GM18909 (cell line): ENCODE results near the gene BCAS3.
"Not testable (repeated sequence)": the region's sequence is repeated elsewhere in the genome, so short reads cannot be mapped to it uniquely, and the experiment has no call there.

Experiments
- ATAC-seq: cut with Tn5 transposase; IDR thresholded peaks from one replicate; pipeline ENCODE4 v1.9.1; 2021; ENCODE audit warnings: mild to moderate bottlenecking; ENCODE audit not compliant: unreplicated experiment, poor library complexity

Gene BCAS3

GRCh38 chr17:60671482-60671881 lies 6.2 kb upstream of the BCAS3 start:
- ATAC-seq, result no peak

- ATAC-seq, result not testable (repeated sequence)
Measured at GRCh38 chr17:60674637-60675036, 3.0 kb upstream of the BCAS3 start.

GRCh38 chr17:60675997-60676396 lies 1.7 kb upstream of the BCAS3 start:
- ATAC-seq, result no peak

GRCh38 chr17:60676758-60677307 lies 818 bp upstream of the BCAS3 start:
- ATAC-seq, result no peak

- ATAC-seq, result no peak
Measured at GRCh38 chr17:60678118-60678444, 430 bp downstream of the BCAS3 start.

GRCh38 chr17:60679287-60679686 lies 1.6 kb downstream of the BCAS3 start:
- ATAC-seq, result no peak

- ATAC-seq, result no peak
Measured at GRCh38 chr17:60680754-60681153, 3.1 kb downstream of the BCAS3 start.

- ATAC-seq, result no peak
Measured at GRCh38 chr17:60685437-60685836, 7.8 kb downstream of the BCAS3 start.

- no peak for ATAC-seq
Measured at GRCh38 chr17:60695960-60696359, 18.3 kb downstream of the BCAS3 start.

- ATAC-seq, result no peak
Measured at GRCh38 chr17:60699090-60699489, 21.4 kb downstream of the BCAS3 start.

GRCh38 chr17:60704170-60704569 lies 26.5 kb downstream of the BCAS3 start:
- no peak for ATAC-seq

- no peak for ATAC-seq
Measured at GRCh38 chr17:60712675-60713074, 35.0 kb downstream of the BCAS3 start.

GRCh38 chr17:60713608-60714007 lies 36.0 kb downstream of the BCAS3 start:
- no peak for ATAC-seq

- no peak for ATAC-seq
Measured at GRCh38 chr17:60716766-60717165, 39.1 kb downstream of the BCAS3 start.

GRCh38 chr17:60717814-60718213 lies 40.2 kb downstream of the BCAS3 start:
- ATAC-seq, result no peak

- ATAC-seq, result no peak
Measured at GRCh38 chr17:60720763-60721531, 43.3 kb downstream of the BCAS3 start.

GRCh38 chr17:60724647-60725046 lies 47.0 kb downstream of the BCAS3 start:
- ATAC-seq, result no peak

- ATAC-seq, result no peak
Measured at GRCh38 chr17:60729854-60730253, 52.2 kb downstream of the BCAS3 start.

- no peak for ATAC-seq
Measured at GRCh38 chr17:60730273-60730672, 52.6 kb downstream of the BCAS3 start.

- ATAC-seq, result no peak
Measured at GRCh38 chr17:60738287-60738686, 60.6 kb downstream of the BCAS3 start.

GRCh38 chr17:60740584-60740983 lies 62.9 kb downstream of the BCAS3 start:
- no peak for ATAC-seq

GRCh38 chr17:60741031-60741430 lies 63.4 kb downstream of the BCAS3 start:
- ATAC-seq, result no peak
